Sigmoid colon (tissue), 4 donors: ENCODE data around the gene MTM1.

Experiments used
- CTCF ChIP-seq, 4 experiments: fragments of 450-650 bp in 3 of 4; fragments of 200-600 bp in 1 of 4; IDR thresholded peaks; one replicate each; pipeline ENCODE4 v1.5.1; 2016 to 2019; ENCODE audit warnings: antibody characterized with exemption in 4 of 4, mild to moderate bottlenecking in 3 of 4, moderate library complexity in 2 of 4
- POLR2A ChIP-seq, 2 donors: fragments of 450-650 bp; IDR thresholded peaks; one replicate each; pipeline ENCODE4 v1.6.1; 2016; ENCODE audit warnings: antibody characterized with exemption in 2 of 2, mild to moderate bottlenecking in 2 of 2, moderate library complexity in 2 of 2
- POLR2AphosphoS5 ChIP-seq, 4 donors: sonication (generic); formaldehyde crosslinking; IDR thresholded peaks; one replicate each; pipeline ENCODE4 v1.6.1; 2017; ENCODE audit warnings: antibody characterized with exemption in 4 of 4

- TF ChIP-seq POLR2AphosphoS5 (IDR thresholded peaks at IDR 0.05) (no peak), POLR2A (IDR thresholded peaks at IDR 0.05) (no peak), CTCF (IDR thresholded peaks at IDR 0.05) (no peak)
Measured at GRCh38 chrX:150635952-150636351, 67.5 kb downstream of the MTM1 start.
